Measurements from ENCODE around the gene AATK.

DNA sequence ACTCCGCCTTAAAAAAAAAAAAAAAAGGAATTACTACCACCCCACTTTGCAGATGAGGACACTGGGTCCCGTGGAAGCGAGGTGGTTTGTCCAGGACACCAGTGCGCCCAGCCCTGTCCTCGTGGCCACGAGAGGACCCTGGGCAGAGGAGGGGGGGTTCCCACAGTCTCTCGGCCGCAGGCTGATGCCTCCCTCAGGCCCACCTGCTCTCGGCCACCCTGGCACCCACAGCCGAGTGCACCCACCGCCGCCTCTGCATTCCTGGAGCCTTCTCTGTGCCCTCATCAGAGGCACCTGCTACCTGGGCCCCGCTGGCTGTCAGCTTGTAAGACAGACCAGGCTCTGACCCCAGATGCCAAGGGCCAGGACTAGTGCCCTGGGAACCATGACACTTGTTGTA, 28.8 kb downstream of the AATK start:
- no peak for TF ChIP-seq ARNT (IDR thresholded peaks at IDR 0.05)
- no peak for TF ChIP-seq SUZ12 (IDR thresholded peaks at IDR 0.05)
- no peak for TF ChIP-seq ELF4 (IDR thresholded peaks at IDR 0.05)
- no peak for TF ChIP-seq FOXM1 (IDR thresholded peaks at IDR 0.05; ENCODE audit: borderline replicate concordance)
- TF ChIP-seq BHLHE40 (IDR thresholded peaks at IDR 0.05; ENCODE audit: borderline replicate concordance), result no peak
- TF ChIP-seq NFRKB (IDR thresholded peaks at IDR 0.05), result no peak
- TF ChIP-seq L3MBTL2 (conservative IDR thresholded peaks at IDR 0.05), result no peak
- TF ChIP-seq ZNF384 (IDR thresholded peaks at IDR 0.05), result no peak
- no peak for TF ChIP-seq SP1 (IDR thresholded peaks at IDR 0.05)
- no peak for TF ChIP-seq LEF1 (IDR thresholded peaks at IDR 0.05; ENCODE audit: borderline replicate concordance)

Data from HEK293T (cell line).